H9 (cell line): Measurements from ENCODE around the gene ZSWIM6. TPM values are rescaled to one million over a fixed set of nuclear protein-coding genes. Genes with fewer than 3 reads are reported as not detected.

ENCODE experiments used
- DNase-seq: peaks from one replicate; pipeline ENCODE4 v3.0.0-alpha.2; 2017
- H2AFZ ChIP-seq: one replicate; pipeline ENCODE4 v1.6.1; 2013; ENCODE audit warnings: mild to moderate bottlenecking, low read length, control low read depth, moderate library complexity
- H2AK5ac ChIP-seq: 2 replicates; pipeline ENCODE4 v1.6.1; 2013; ENCODE audit warnings: low read length, control low read depth, mixed read lengths; ENCODE audit not compliant: insufficient read length
- H2BK120ac ChIP-seq: one replicate; pipeline ENCODE4 v1.6.1; 2013; ENCODE audit warnings: low read depth, mild to moderate bottlenecking, low read length, control low read depth, inconsistent platforms; ENCODE audit not compliant: poor library complexity, severe bottlenecking
- H2BK12ac ChIP-seq: 2 replicates; pipeline ENCODE4 v1.6.1; 2013; ENCODE audit warnings: low read length, control low read depth, mixed read lengths, low read depth; ENCODE audit not compliant: insufficient read length
- H2BK15ac ChIP-seq: 2 replicates; pipeline ENCODE4 v1.6.1; 2013; ENCODE audit warnings: low read depth, low read length, control low read depth
- H2BK20ac ChIP-seq: one replicate; pipeline ENCODE4 v1.6.1; 2013; ENCODE audit warnings: low read depth, mild to moderate bottlenecking, low read length, control low read depth, inconsistent platforms; ENCODE audit not compliant: poor library complexity, severe bottlenecking
- H2BK5ac ChIP-seq: 2 replicates; pipeline ENCODE4 v1.6.1; 2013; ENCODE audit warnings: low read length, control low read depth, mixed read lengths; ENCODE audit not compliant: insufficient read length
- H3K14ac ChIP-seq: 2 replicates; pipeline ENCODE4 v1.6.1; 2013; ENCODE audit warnings: low read length, control low read depth; ENCODE audit not compliant: insufficient read depth
- H3K18ac ChIP-seq: 2 replicates; pipeline ENCODE4 v1.6.1; 2013; ENCODE audit warnings: low read depth, mild to moderate bottlenecking, mixed read lengths, low read length, control low read depth; ENCODE audit not compliant: insufficient read length
- H3K23ac ChIP-seq: 2 replicates; pipeline ENCODE4 v1.6.1; 2013; ENCODE audit warnings: low read length, control low read depth, mixed read lengths, low read depth; ENCODE audit not compliant: insufficient read length
- H3K23me2 ChIP-seq: 2 replicates; pipeline ENCODE4 v1.6.1; 2013; ENCODE audit warnings: low read depth, mild to moderate bottlenecking, mixed read lengths, low read length, control low read depth; ENCODE audit not compliant: insufficient read length, poor library complexity, severe bottlenecking
- H3K27ac ChIP-seq: 2 replicates; pipeline ENCODE4 v1.5.1; 2013; ENCODE audit warnings: low read length, control low read depth, mixed read lengths, low read depth; ENCODE audit not compliant: insufficient read length
- H3K27me3 ChIP-seq: 2 replicates; pipeline ENCODE4 v1.6.1; 2013; ENCODE audit warnings: low read length, control low read depth, inconsistent platforms; ENCODE audit not compliant: insufficient read depth
- H3K4ac ChIP-seq: 2 replicates; pipeline ENCODE4 v1.6.1; 2013; ENCODE audit warnings: low read depth, mild to moderate bottlenecking, control low read depth, inconsistent platforms, low read length, moderate library complexity
- H3K4me1 ChIP-seq: 2 replicates; pipeline ENCODE4 v1.6.1; 2013; ENCODE audit warnings: low read length, control low read depth, inconsistent platforms; ENCODE audit not compliant: insufficient read depth
- H3K4me2 ChIP-seq: 2 replicates; pipeline ENCODE4 v1.6.1; 2013; ENCODE audit warnings: low read length, control low read depth, mixed read lengths; ENCODE audit not compliant: insufficient read length, insufficient read depth
- H3K56ac ChIP-seq: 2 replicates; pipeline ENCODE4 v1.6.1; 2013; ENCODE audit warnings: low read depth, mild to moderate bottlenecking, mixed read lengths, low read length, control low read depth; ENCODE audit not compliant: insufficient read length
- H3K79me1 ChIP-seq: 2 replicates; pipeline ENCODE4 v1.6.1; 2013; ENCODE audit warnings: low read depth, mild to moderate bottlenecking, moderate library complexity, low read length, control low read depth, inconsistent platforms; ENCODE audit not compliant: insufficient read depth, poor library complexity, severe bottlenecking
- H3K79me2 ChIP-seq: 2 replicates; pipeline ENCODE4 v1.6.1; 2013; ENCODE audit warnings: low read length, control low read depth, inconsistent platforms; ENCODE audit not compliant: insufficient read depth
- H3K9ac ChIP-seq: 2 replicates; pipeline ENCODE4 v1.6.1; 2013; ENCODE audit warnings: low read length, control low read depth, mixed read lengths; ENCODE audit not compliant: insufficient read length; ENCODE audit errors: extremely low read depth
- H3K9me3 ChIP-seq: one replicate; pipeline ENCODE4 v1.6.1; 2013; ENCODE audit warnings: low read depth, low read length, inconsistent platforms; ENCODE audit not compliant: control insufficient read depth
- H3T11ph ChIP-seq: one replicate; pipeline ENCODE4 v1.6.1; 2013; ENCODE audit warnings: mild to moderate bottlenecking, low read length, control low read depth, inconsistent platforms
- H4K20me1 ChIP-seq: one replicate; pipeline ENCODE4 v1.6.1; 2013; ENCODE audit not compliant: control insufficient read depth, insufficient read length, insufficient read depth
- H4K5ac ChIP-seq: 2 replicates; pipeline ENCODE4 v1.6.1; 2013; ENCODE audit warnings: low read depth, mild to moderate bottlenecking, mixed read lengths, low read length, control low read depth; ENCODE audit not compliant: insufficient read length
- H4K8ac ChIP-seq: replicated peaks from 2 replicates; pipeline ENCODE4 v1.6.1; 2013; ENCODE audit warnings: low read length, control low read depth, mixed read lengths, low read depth; ENCODE audit not compliant: insufficient read length
- H4K91ac ChIP-seq: 2 replicates; pipeline ENCODE4 v1.6.1; 2013; ENCODE audit warnings: low read depth, mild to moderate bottlenecking, moderate library complexity, mixed read lengths, low read length, control low read depth; ENCODE audit not compliant: insufficient read length
- H3K27ac Mint-ChIP-seq, 3 experiments: 2 replicates in 2 of 3; 3 replicates in 1 of 3; pipeline ENCODE4 v1.8.0; 2020 to 2021; ENCODE audit warnings: mixed read lengths in 3 of 3, mild to moderate bottlenecking in 1 of 3, moderate library complexity in 1 of 3
- H3K27me3 Mint-ChIP-seq: 2 replicates; pipeline ENCODE4 v1.8.0; 2021; ENCODE audit warnings: low read depth, mild to moderate bottlenecking, moderate library complexity, mixed read lengths
- H3K36me3 Mint-ChIP-seq, 3 experiments: 2 replicates in 2 of 3; 3 replicates in 1 of 3; pipeline ENCODE4 v1.8.0; 2020 to 2021; ENCODE audit warnings: low read depth in 3 of 3, mixed read lengths in 3 of 3; ENCODE audit not compliant: insufficient read depth in 1 of 3
- H3K4me1 Mint-ChIP-seq, 2 experiments: 2 replicates each; pipeline ENCODE4 v1.8.0; 2020; ENCODE audit warnings: mixed read lengths in 2 of 2
- H3K4me3 Mint-ChIP-seq, 2 experiments: 2 replicates in 1 of 2; 3 replicates in 1 of 2; pipeline ENCODE4 v1.8.0; 2020 to 2021; ENCODE audit warnings: mild to moderate bottlenecking in 2 of 2, mixed read lengths in 2 of 2, moderate library complexity in 1 of 2
- H3K9me3 Mint-ChIP-seq, 2 experiments: 2 replicates in 1 of 2; 3 replicates in 1 of 2; pipeline ENCODE4 v1.8.0; 2020; ENCODE audit warnings: mild to moderate bottlenecking in 2 of 2, mixed read lengths in 2 of 2, moderate library complexity in 1 of 2
- WGBS: extraction: QIAGEN DNeasy Blood & Tissue Kit; methylation state at CpG from one replicate; pipeline ENCODE4 v1.1.7; 2013; ENCODE audit warnings: missing lambda C conversion rate, low lambda C conversion rate, mixed read lengths; ENCODE audit not compliant: insufficient read length; ENCODE audit errors: extremely low coverage; 5-methylcytosine and 5-hydroxymethylcytosine counted together
- total RNA-seq: library from RNA; stranded (reverse); gene quantifications from 2 replicates; pipeline ENCODE4 v1.2.1, GENCODE V29; 2021
- TF ChIP-seq, protein P1 (sequence below): fragments of 200-600 bp; sonication (generic); conservative IDR thresholded peaks from 3 replicates; pipeline ENCODE4 v1.8.0; 2021; ENCODE audit warnings: antibody characterized with exemption, mild to moderate bottlenecking

Gene ZSWIM6
- total RNA-seq, 1 experiment from 2014 or later = 11.5 TPM

DNA sequence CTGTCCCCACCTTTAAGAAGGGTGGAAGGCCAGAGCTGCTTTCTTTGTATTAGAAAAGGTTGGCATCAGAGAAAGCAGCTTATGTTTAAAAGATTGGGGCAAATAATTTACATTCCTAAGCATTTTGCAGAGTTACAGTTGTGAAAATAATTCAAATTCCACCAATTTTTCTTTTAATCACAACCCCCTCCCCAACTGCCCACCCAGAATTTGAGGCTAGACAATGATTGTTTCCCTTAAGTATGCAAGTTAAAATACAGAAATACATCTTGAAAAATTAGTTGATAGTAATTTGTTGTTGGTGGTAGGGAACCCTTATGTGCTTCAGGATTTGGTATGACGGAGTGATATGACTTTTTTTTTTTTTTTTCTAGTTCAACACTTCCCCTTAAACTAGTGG, 133.0 kb downstream of the ZSWIM6 start:
- H2BK20ac ChIP-seq = no peak overlapping the region
- H2AFZ ChIP-seq = no peak overlapping the region
- no peak overlapping the region for H3K9ac ChIP-seq
- no peak overlapping the region for H4K8ac ChIP-seq
- no peaks in the 10 kb centered on the region for H3K9me3 Mint-ChIP-seq
- no peak overlapping the region for H3K27ac ChIP-seq
- H3K27ac Mint-ChIP-seq = peak overlapping the region in 2 of 3 experiments; percentile 52 to 81; a peak in 2 of 7 replicates
- no peaks in the 10 kb centered on the region; the same call in 1 of the 2 replicates for H3K79me2 ChIP-seq
- no peak overlapping the region for H3T11ph ChIP-seq
- H3K23me2 ChIP-seq = no peaks in the 10 kb centered on the region
- H4K20me1 ChIP-seq = no peaks in the 10 kb centered on the region
- H3K23ac ChIP-seq = no peak overlapping the region
- no peak overlapping the region for H3K4ac ChIP-seq
- no peak overlapping the region for H2BK120ac ChIP-seq
- no peak overlapping the region for H2BK12ac ChIP-seq
- H4K5ac ChIP-seq = no peak overlapping the region
- no peaks in the 10 kb centered on the region for H3K27me3 Mint-ChIP-seq
- no peaks in the 10 kb centered on the region; a peak in 1 of 7 replicates for H3K36me3 Mint-ChIP-seq
- no peaks in the 10 kb centered on the region for H3K27me3 ChIP-seq
- H2BK5ac ChIP-seq = no peak overlapping the region
- no peak overlapping the region for H2AK5ac ChIP-seq
- no peak overlapping the region for H4K91ac ChIP-seq
- peaks cover 7% of the 10 kb centered on the region for H3K79me1 ChIP-seq
- H3K4me3 Mint-ChIP-seq = no peak overlapping the region
- H3K14ac ChIP-seq = peak overlapping the region; percentile 63; the same call in 1 of the 2 replicates
- H3K56ac ChIP-seq = no peak overlapping the region
- H3K4me1 ChIP-seq = peaks cover 4% of the 10 kb centered on the region
- H2BK15ac ChIP-seq = no peak overlapping the region
- TF ChIP-seq, protein P1, sequence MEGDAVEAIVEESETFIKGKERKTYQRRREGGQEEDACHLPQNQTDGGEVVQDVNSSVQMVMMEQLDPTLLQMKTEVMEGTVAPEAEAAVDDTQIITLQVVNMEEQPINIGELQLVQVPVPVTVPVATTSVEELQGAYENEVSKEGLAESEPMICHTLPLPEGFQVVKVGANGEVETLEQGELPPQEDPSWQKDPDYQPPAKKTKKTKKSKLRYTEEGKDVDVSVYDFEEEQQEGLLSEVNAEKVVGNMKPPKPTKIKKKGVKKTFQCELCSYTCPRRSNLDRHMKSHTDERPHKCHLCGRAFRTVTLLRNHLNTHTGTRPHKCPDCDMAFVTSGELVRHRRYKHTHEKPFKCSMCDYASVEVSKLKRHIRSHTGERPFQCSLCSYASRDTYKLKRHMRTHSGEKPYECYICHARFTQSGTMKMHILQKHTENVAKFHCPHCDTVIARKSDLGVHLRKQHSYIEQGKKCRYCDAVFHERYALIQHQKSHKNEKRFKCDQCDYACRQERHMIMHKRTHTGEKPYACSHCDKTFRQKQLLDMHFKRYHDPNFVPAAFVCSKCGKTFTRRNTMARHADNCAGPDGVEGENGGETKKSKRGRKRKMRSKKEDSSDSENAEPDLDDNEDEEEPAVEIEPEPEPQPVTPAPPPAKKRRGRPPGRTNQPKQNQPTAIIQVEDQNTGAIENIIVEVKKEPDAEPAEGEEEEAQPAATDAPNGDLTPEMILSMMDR = no peak
- H3K4me1 Mint-ChIP-seq = peaks cover 23% of the 10 kb centered on the region in 2 experiments
- H3K9me3 ChIP-seq = no peaks in the 10 kb centered on the region
- no peak overlapping the region for H3K18ac ChIP-seq
- H3K4me2 ChIP-seq = no peak overlapping the region
- WGBS = no CpG with 5 or more reads among the region's 1 CpG
- no peak for DNase-seq
